H1 (cell line): ENCODE measurements around the gene SH2D7. TPM values are rescaled to one million over a fixed set of nuclear protein-coding genes. Genes with fewer than 3 reads are reported as not detected.

ENCODE experiments used
- CTCF ChIA-PET: fragments of 300-600 bp; sonication (Branson Sonifier 250); formaldehyde crosslinking; loops from one replicate; lab custom pipeline; 2021; ENCODE audit not compliant: partially characterized antibody; lab: Charles Lee
- POLR2A ChIA-PET: fragments of 300-600 bp; sonication (Branson Sonifier 250); formaldehyde crosslinking; loops from one replicate; lab custom pipeline; 2021; ENCODE audit warnings: inconsistent platforms; ENCODE audit not compliant: partially characterized antibody; lab: Charles Lee
- DNase-seq, 2 experiments: peaks; one replicate each; pipeline versions ENCODE4 v3.0.0 to v3.0.0-alpha.2; 2010 to 2022; ENCODE audit warnings: low spot score in 2 of 2, low read depth in 1 of 2, mixed read lengths in 1 of 2
- FAIRE-seq: peaks from 2 replicates; lab custom pipeline; 2011; peaks lifted over from hg19 to GRCh38; lab: Jason Lieb, UNC
- H2AFZ ChIP-seq: 2 replicates; pipeline ENCODE4 v1.8.1; 2012; ENCODE audit warnings: low read length, inconsistent platforms
- H2AK5ac ChIP-seq: 2 replicates; pipeline ENCODE4 v1.6.1; 2013; ENCODE audit warnings: low read depth, low read length
- H2BK120ac ChIP-seq: replicated peaks from 2 replicates; pipeline ENCODE3; 2013; ENCODE audit warnings: low read depth, low read length, inconsistent platforms
- H2BK12ac ChIP-seq: 2 replicates; pipeline ENCODE4 v1.6.1; 2013; ENCODE audit warnings: low read depth, low read length
- H2BK15ac ChIP-seq: 2 replicates; pipeline ENCODE4 v1.6.1; 2013; ENCODE audit warnings: low read length
- H2BK20ac ChIP-seq: 2 replicates; pipeline ENCODE4 v1.6.1; 2013; ENCODE audit warnings: low read length
- H2BK5ac ChIP-seq: 2 replicates; pipeline ENCODE4 v1.6.1; 2013; ENCODE audit warnings: low read depth, low read length
- H3K14ac ChIP-seq: 2 replicates; pipeline ENCODE4 v1.6.1; 2013; ENCODE audit warnings: inconsistent platforms; ENCODE audit not compliant: insufficient read length
- H3K18ac ChIP-seq: 2 replicates; pipeline ENCODE4 v1.6.1; 2013; ENCODE audit warnings: low read length; ENCODE audit errors: extremely low read depth
- H3K23ac ChIP-seq: 2 replicates; pipeline ENCODE4 v1.6.1; 2013; ENCODE audit warnings: inconsistent platforms; ENCODE audit not compliant: insufficient read length
- H3K23me2 ChIP-seq: 2 replicates; pipeline ENCODE4 v1.6.1; 2013; ENCODE audit warnings: low read depth, low read length
- H3K27ac ChIP-seq: 2 replicates; pipeline ENCODE4 v1.6.1; 2011; ENCODE audit warnings: low read depth, low read length, inconsistent platforms
- H3K27me3 ChIP-seq, 4 experiments: replicated peaks in 1 of 4; 1 replicate in 1 of 4; 2 replicates in 3 of 4; pipeline versions ENCODE4 v1.6.1 to v1.8.1; 2011 to 2013; ENCODE audit warnings: low read length in 3 of 4, mild to moderate bottlenecking in 3 of 4, inconsistent platforms in 2 of 4, mixed read lengths in 2 of 4, moderate library complexity in 1 of 4; ENCODE audit not compliant: control insufficient read depth in 3 of 4, insufficient read depth in 3 of 4; ENCODE audit errors: extremely low read depth in 1 of 4
- H3K36me3 ChIP-seq, 4 experiments: 2 replicates each; pipeline versions ENCODE4 v1.6.1 to v1.8.1; 2011 to 2013; ENCODE audit warnings: mild to moderate bottlenecking in 4 of 4, low read length in 3 of 4, moderate library complexity in 2 of 4, control low read depth in 1 of 4, inconsistent platforms in 1 of 4; ENCODE audit not compliant: insufficient read depth in 4 of 4, control insufficient read depth in 2 of 4
- H3K4ac ChIP-seq: replicated peaks from 2 replicates; pipeline ENCODE3; 2013; ENCODE audit warnings: low read length, low read depth, mixed read lengths, inconsistent platforms; ENCODE audit not compliant: insufficient read length
- H3K4me1 ChIP-seq, 4 experiments: replicated peaks in 1 of 4; 1 replicate in 1 of 4; 2 replicates in 3 of 4; pipeline versions ENCODE4 v1.6.1 to v1.8.1; 2011 to 2013; ENCODE audit warnings: low read length in 3 of 4, inconsistent platforms in 2 of 4, mixed read lengths in 1 of 4; ENCODE audit not compliant: insufficient read depth in 4 of 4, control insufficient read depth in 3 of 4
- H3K4me2 ChIP-seq, 2 experiments: 2 replicates each; pipeline versions ENCODE4 v1.6.1 to v1.8.1; 2011 to 2013; ENCODE audit warnings: low read depth in 2 of 2, low read length in 2 of 2, control low read depth in 1 of 2, inconsistent platforms in 1 of 2, mild to moderate bottlenecking in 1 of 2; ENCODE audit not compliant: insufficient read depth in 1 of 2
- H3K4me3 ChIP-seq, 4 experiments: fragments of 200-600, 300-600 bp in 1 of 4; sonication (generic), shearing (Covaris generic), sonication (Bioruptor Twin) in 1 of 4; 2 replicates each; pipeline versions ENCODE4 v1.5.1 to v1.8.1; 2011 to 2016; ENCODE audit warnings: low read length in 4 of 4, low read depth in 3 of 4, control low read depth in 2 of 4, inconsistent platforms in 2 of 4, mild to moderate bottlenecking in 2 of 4, mixed read lengths in 1 of 4, moderate library complexity in 1 of 4; ENCODE audit not compliant: insufficient read depth in 2 of 4; ENCODE audit errors: extremely low read depth in 1 of 4
- H3K56ac ChIP-seq: replicated peaks from 2 replicates; pipeline ENCODE3; 2013; ENCODE audit warnings: low read depth, mild to moderate bottlenecking, mixed read lengths, low read length, inconsistent platforms; ENCODE audit not compliant: insufficient read length
- H3K79me1 ChIP-seq: 2 replicates; pipeline ENCODE4 v1.6.1; 2013; ENCODE audit warnings: low read depth, low read length, control low read depth
- H3K79me2 ChIP-seq, 2 experiments: 2 replicates each; pipeline versions ENCODE4 v1.6.1 to v1.8.1; 2012 to 2013; ENCODE audit warnings: low read length in 2 of 2, mild to moderate bottlenecking in 2 of 2, inconsistent platforms in 1 of 2; ENCODE audit not compliant: insufficient read depth in 2 of 2, control insufficient read depth in 1 of 2
- H3K9ac ChIP-seq, 4 experiments: replicated peaks in 1 of 4; 1 replicate in 1 of 4; 2 replicates in 3 of 4; pipeline versions ENCODE4 v1.6.1 to v1.8.1; 2011 to 2013; ENCODE audit warnings: low read depth in 3 of 4, low read length in 3 of 4, control low read depth in 2 of 4, mild to moderate bottlenecking in 2 of 4, moderate library complexity in 2 of 4, inconsistent platforms in 1 of 4; ENCODE audit errors: extremely low read depth in 1 of 4
- H3K9me3 ChIP-seq, 2 experiments: 2 replicates each; pipeline versions ENCODE4 v1.6.1 to v1.8.1; 2012 to 2013; ENCODE audit warnings: mild to moderate bottlenecking in 2 of 2, moderate library complexity in 2 of 2, control low read depth in 1 of 2, inconsistent platforms in 1 of 2, low read depth in 1 of 2, low read length in 1 of 2, mixed read lengths in 1 of 2; ENCODE audit not compliant: insufficient read depth in 2 of 2
- H4K20me1 ChIP-seq, 2 experiments: replicated peaks in 1 of 2; 2 replicates each; pipeline versions ENCODE3 to v1.8.1; 2011 to 2013; ENCODE audit warnings: inconsistent platforms in 2 of 2, low read length in 2 of 2, mild to moderate bottlenecking in 1 of 2; ENCODE audit not compliant: insufficient read depth in 2 of 2, control insufficient read depth in 1 of 2
- H4K5ac ChIP-seq: 2 replicates; pipeline ENCODE4 v1.6.1; 2013; ENCODE audit warnings: low read length, low read depth, mixed read lengths, inconsistent platforms; ENCODE audit not compliant: insufficient read length
- H4K8ac ChIP-seq: 2 replicates; pipeline ENCODE4 v1.8.0; 2013; ENCODE audit warnings: mild to moderate bottlenecking, moderate library complexity, low read length, inconsistent platforms; ENCODE audit not compliant: insufficient read depth; ENCODE audit errors: extremely low read depth
- H4K91ac ChIP-seq: replicated peaks from 2 replicates; pipeline ENCODE3; 2013; ENCODE audit warnings: low read length, mixed read lengths, inconsistent platforms; ENCODE audit not compliant: insufficient read length
- SP4 ChIP-seq: IDR thresholded peaks from 2 replicates; pipeline ENCODE4 v1.6.1; 2012; ENCODE audit warnings: low read length, inconsistent platforms
- WGBS, 2 experiments: shearing (Covaris generic) in 1 of 2; methylation state at CpG; one replicate each; pipeline versions ENCODE4 v1.1.6 to v1.1.7; 2013 to 2015; ENCODE audit warnings: low lambda C conversion rate in 2 of 2, mixed read lengths in 2 of 2, inconsistent platforms in 1 of 2, low coverage in 1 of 2, missing lambda C conversion rate in 1 of 2; ENCODE audit not compliant: insufficient replicate concordance in 2 of 2, insufficient coverage in 1 of 2, insufficient read length in 1 of 2; ENCODE audit errors: extremely low coverage in 1 of 2, missing lambda C conversion rate in 1 of 2; 5-methylcytosine and 5-hydroxymethylcytosine counted together
- polyA plus RNA-seq, 7 experiments: library from polyadenylated mRNA; depleted of rRNA in 3 of 7; stranded (reverse) in 5 of 7; unstranded in 2 of 7; fragments of >200 nt in 5 of 7; fragments of 200-250 nt in 2 of 7; gene quantifications; 1 replicate in 5 of 7; 2 replicates in 1 of 7; 4 replicates in 1 of 7; pipeline versions ENCODE4 v1.2.1 to v1.2.3, GENCODE V29; 2011 to 2013; ENCODE audit warnings: missing spikeins in 2 of 7, mixed read lengths in 2 of 7
- total RNA-seq: library from RNA; stranded (reverse); fragmentation: NEBNext Ultra II Directional; extraction: Animal tissue kit (Norgen Biotek cat#: 25700); gene quantifications from 2 replicates; pipeline ENCODE4 v1.2.1, GENCODE V29; 2021

The SH2D7 gene
- total and polyA plus RNA-seq, 2 of the 8 experiments (the other 6 are each of a cell fraction or from before 2014, with no cell fraction given): not detected

GRCh38 chr15:78090422-78091063 is 1.8 kb upstream of the SH2D7 start:
- Histone ChIP-seq H3K79me1 (no peaks in the 10 kb centered on the region), H2BK5ac (no peak overlapping the region), H3K27me3 (peaks cover 0 to 14% (median 7%) of the 10 kb centered on the region in 4 experiments; a peak in 3 of 7 replicates), H3K56ac (no peak overlapping the region), H3K18ac (no peak overlapping the region), H2AK5ac (no peak overlapping the region), H4K91ac (no peak overlapping the region), H3K9ac (no peak overlapping the region), H2BK15ac (no peak overlapping the region), H3K9me3 (no peaks in the 10 kb centered on the region), H3K23ac (no peak overlapping the region), H2BK12ac (no peak overlapping the region), H3K27ac (no peak overlapping the region), H3K4me3 (no peak overlapping the region), H4K20me1 (no peaks in the 10 kb centered on the region), H3K36me3 (no peaks in the 10 kb centered on the region), H3K4ac (no peak overlapping the region), H4K5ac (no peak overlapping the region), H3K4me2 (no peak overlapping the region), H2BK120ac (no peak overlapping the region), H3K79me2 (no peaks in the 10 kb centered on the region), H3K23me2 (no peaks in the 10 kb centered on the region), H3K14ac (no peak overlapping the region), H2BK20ac (no peak overlapping the region), H4K8ac (no peak overlapping the region), H3K4me1 (0 out of 7 replicates have a peak, but pooled peaks cover 0 to 4% (median 0%) of the 10 kb centered on the region in 4 experiments), H2AFZ (no peak overlapping the region)
- DNase-seq: no peak
- ChIA-PET POLR2A (no interaction called here), CTCF (interaction anchor here (0.6 to 8.0 kb wide), 14 partner anchors 11 to 131 kb away, joined by 3 to 51 read pairs (median 3); no protein-coding TSS in a partner anchor)
- TF ChIP-seq SP4: no peak
- 92% methylated on average over 3 of the region's 3 CpGs; no CpG with 5 or more reads in 1 of the 2 experiments for WGBS, 2 experiments
- FAIRE-seq: no peak
